ENCODE data around the gene DDX27.
A peak's percentile ranks its signal among the peaks of the same experiment; 100 is the strongest.

DNA sequence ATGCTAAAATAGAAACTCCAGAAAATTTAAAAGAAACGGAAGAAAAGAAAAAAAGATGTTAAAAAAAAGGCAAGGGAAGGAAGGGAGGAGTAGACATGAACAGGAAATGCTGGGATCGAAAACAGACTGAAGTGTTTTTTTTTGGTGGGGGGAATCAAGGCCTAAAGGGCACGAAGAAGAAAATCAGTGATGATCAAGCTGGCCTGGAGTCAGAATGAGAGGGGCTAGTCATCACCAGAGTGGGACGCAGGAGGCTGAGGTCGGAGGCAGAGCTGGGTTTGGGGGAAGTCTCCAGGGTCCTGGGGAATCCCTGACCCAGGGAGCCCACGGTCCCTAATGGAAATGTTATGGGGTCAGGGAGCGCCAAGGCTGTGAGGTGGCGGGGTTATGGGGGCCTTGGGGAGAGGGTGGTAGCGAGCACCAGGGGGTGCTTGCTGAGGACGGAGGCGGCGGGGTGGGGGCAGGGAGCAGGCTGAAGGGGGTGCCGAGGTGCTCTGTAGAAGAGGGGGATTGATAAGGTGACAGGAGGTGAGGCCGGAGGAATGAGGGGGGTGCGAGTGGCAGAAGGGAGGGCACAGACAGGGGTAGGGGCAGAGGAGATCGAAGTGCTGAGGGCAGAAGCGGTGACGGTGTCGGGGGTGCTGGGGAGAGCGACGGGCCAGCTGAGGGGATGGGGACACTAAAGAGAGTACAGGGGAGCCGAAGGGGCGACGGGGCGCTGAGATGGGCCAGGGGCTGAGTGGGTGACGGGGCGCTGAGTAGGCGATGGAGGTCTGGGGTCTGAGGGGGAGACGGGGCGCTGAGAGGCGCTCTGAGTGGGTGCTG, 58.0 kb downstream of the DDX27 start:
- TF ChIP-seq, protein P1, sequence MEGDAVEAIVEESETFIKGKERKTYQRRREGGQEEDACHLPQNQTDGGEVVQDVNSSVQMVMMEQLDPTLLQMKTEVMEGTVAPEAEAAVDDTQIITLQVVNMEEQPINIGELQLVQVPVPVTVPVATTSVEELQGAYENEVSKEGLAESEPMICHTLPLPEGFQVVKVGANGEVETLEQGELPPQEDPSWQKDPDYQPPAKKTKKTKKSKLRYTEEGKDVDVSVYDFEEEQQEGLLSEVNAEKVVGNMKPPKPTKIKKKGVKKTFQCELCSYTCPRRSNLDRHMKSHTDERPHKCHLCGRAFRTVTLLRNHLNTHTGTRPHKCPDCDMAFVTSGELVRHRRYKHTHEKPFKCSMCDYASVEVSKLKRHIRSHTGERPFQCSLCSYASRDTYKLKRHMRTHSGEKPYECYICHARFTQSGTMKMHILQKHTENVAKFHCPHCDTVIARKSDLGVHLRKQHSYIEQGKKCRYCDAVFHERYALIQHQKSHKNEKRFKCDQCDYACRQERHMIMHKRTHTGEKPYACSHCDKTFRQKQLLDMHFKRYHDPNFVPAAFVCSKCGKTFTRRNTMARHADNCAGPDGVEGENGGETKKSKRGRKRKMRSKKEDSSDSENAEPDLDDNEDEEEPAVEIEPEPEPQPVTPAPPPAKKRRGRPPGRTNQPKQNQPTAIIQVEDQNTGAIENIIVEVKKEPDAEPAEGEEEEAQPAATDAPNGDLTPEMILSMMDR (IDR thresholded peaks at IDR 0.05; ENCODE audit: low read depth, low read length, poor library complexity, severe bottlenecking), result peak; percentile 7
- no peak for TF ChIP-seq EZH2phosphoT487 (IDR thresholded peaks at IDR 0.05; ENCODE audit: borderline replicate concordance, low read length)

Data from DOHH2 (cell line).